Kidney (tissue), 14 donors: ENCODE results near the gene LMNTD1. TPM values are rescaled to one million over a fixed set of nuclear protein-coding genes. Genes with fewer than 3 reads are reported as not detected.

Source experiments
- DNase-seq, 5 donors: peaks; one replicate each; pipeline ENCODE4 v3.0.0-alpha.2; 2013 to 2020
- FAIRE-seq: peaks from 2 replicates; lab custom pipeline; 2012; peaks lifted over from hg19 to GRCh38; lab: Jason Lieb, UNC
- H3K27ac ChIP-seq, 2 donors: one replicate each; pipeline ENCODE4 v1.7.0; 2013; ENCODE audit warnings: low read depth in 2 of 2, low read length in 2 of 2, inconsistent platforms in 1 of 2
- H3K27me3 ChIP-seq: one replicate; pipeline ENCODE4 v1.7.1; 2013; ENCODE audit warnings: low read length, inconsistent platforms; ENCODE audit not compliant: control insufficient read depth, insufficient read depth
- H3K36me3 ChIP-seq, 3 donors: one replicate each; pipeline versions ENCODE4 v1.7.0 to v1.7.1; 2013; ENCODE audit warnings: low read length in 3 of 3, control low read depth in 1 of 3, inconsistent platforms in 1 of 3; ENCODE audit not compliant: insufficient read depth in 3 of 3, control insufficient read depth in 2 of 3
- H3K4me1 ChIP-seq, 3 donors: one replicate each; pipeline versions ENCODE4 v1.7.0 to v1.7.1; 2013; ENCODE audit warnings: low read length in 3 of 3, inconsistent platforms in 1 of 3, low read depth in 1 of 3; ENCODE audit not compliant: control insufficient read depth in 2 of 3, insufficient read depth in 2 of 3
- H3K4me3 ChIP-seq, 3 donors: one replicate each; pipeline versions ENCODE4 v1.7.0 to v1.8.1; 2013; ENCODE audit warnings: low read length in 3 of 3, control low read depth in 1 of 3, inconsistent platforms in 1 of 3
- H3K9ac ChIP-seq, 3 donors: one replicate each; pipeline versions ENCODE4 v1.7.0 to v1.7.1; 2013; ENCODE audit warnings: low read length in 3 of 3, control low read depth in 1 of 3, inconsistent platforms in 1 of 3
- H3K9me3 ChIP-seq, 3 donors: one replicate each; pipeline versions ENCODE4 v1.7.0 to v1.7.1; 2013; ENCODE audit warnings: low read length in 3 of 3, control low read depth in 1 of 3, inconsistent platforms in 1 of 3; ENCODE audit not compliant: control insufficient read depth in 2 of 3, insufficient read depth in 1 of 3
- intact Hi-C: fragments of 100-400 bp; cut with DNase I; formaldehyde crosslinking; loops from one replicate; pipeline ENCODE4 v1.11.1; 2022
- polyA plus RNA-seq: library from polyadenylated mRNA; stranded (reverse); fragments of 350-450 nt; fragmentation: Illumina TruSeq; extraction: RNeasy Lipid Tissue Mini Kit (QIAGEN cat#74804); gene quantifications from one replicate; pipeline ENCODE4 v1.2.3, GENCODE V29; 2014; ENCODE audit warnings: low read depth, low replicate concordance; ENCODE audit not compliant: insufficient read depth
- total RNA-seq: library from RNA; stranded (reverse); fragmentation: NEBNext Ultra II Directional; extraction: Animal tissue kit (Norgen Biotek cat#: 25700); gene quantifications from one replicate; pipeline ENCODE4 v1.2.1, GENCODE V29; 2021
- TF ChIP-seq, protein P1 (sequence below): IDR thresholded peaks from 3 replicates; pipeline ENCODE4 v1.5.1; 2012; ENCODE audit warnings: mild to moderate bottlenecking, moderate library complexity, borderline replicate concordance; ENCODE audit not compliant: insufficient read depth; ENCODE audit errors: extremely low read depth
- donor health status: control.
- donor health status: control.
- donor health status: control.
- donor health status: control.
- donor health status: control.
- donor health status: DM: yes; HTN: yes; CAD: no.
- donor health status: Normal renal cell carcinoma (clear cell type).

Gene LMNTD1
- total and polyA plus RNA-seq, 2 donors from 2014 or later = not detected

DNA sequence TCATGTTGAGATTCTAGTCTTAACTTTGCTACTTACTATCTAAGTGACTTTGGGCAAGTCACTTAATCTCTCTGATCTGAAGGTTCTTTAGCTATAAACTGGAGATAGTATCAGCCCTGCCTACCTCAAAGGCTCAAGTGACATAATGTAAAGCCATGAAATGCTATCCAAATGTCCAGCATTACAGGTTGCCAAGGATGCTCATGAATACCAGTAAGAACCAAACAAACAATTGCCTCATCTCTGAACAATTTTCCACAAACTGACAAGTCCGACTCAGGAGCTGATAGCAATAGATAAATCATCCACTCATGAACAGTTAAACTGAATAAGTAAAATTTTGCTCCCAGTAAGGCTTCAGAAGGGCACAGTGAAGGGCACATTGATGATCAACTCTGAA, 51.5 kb downstream of the LMNTD1 start:
- H3K36me3 ChIP-seq = no peaks in the 10 kb centered on the region
- intact Hi-C loops = no loop called here
- FAIRE-seq = no peak
- no peak overlapping the region for H3K27ac ChIP-seq
- DNase-seq = no peak
- no peaks in the 10 kb centered on the region for H3K27me3 ChIP-seq
- no peaks in the 10 kb centered on the region for H3K9me3 ChIP-seq
- H3K4me3 ChIP-seq = no peak overlapping the region
- no peak overlapping the region for H3K9ac ChIP-seq
- no peaks in the 10 kb centered on the region for H3K4me1 ChIP-seq
- TF ChIP-seq, protein P1, sequence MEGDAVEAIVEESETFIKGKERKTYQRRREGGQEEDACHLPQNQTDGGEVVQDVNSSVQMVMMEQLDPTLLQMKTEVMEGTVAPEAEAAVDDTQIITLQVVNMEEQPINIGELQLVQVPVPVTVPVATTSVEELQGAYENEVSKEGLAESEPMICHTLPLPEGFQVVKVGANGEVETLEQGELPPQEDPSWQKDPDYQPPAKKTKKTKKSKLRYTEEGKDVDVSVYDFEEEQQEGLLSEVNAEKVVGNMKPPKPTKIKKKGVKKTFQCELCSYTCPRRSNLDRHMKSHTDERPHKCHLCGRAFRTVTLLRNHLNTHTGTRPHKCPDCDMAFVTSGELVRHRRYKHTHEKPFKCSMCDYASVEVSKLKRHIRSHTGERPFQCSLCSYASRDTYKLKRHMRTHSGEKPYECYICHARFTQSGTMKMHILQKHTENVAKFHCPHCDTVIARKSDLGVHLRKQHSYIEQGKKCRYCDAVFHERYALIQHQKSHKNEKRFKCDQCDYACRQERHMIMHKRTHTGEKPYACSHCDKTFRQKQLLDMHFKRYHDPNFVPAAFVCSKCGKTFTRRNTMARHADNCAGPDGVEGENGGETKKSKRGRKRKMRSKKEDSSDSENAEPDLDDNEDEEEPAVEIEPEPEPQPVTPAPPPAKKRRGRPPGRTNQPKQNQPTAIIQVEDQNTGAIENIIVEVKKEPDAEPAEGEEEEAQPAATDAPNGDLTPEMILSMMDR = no peak

DNA sequence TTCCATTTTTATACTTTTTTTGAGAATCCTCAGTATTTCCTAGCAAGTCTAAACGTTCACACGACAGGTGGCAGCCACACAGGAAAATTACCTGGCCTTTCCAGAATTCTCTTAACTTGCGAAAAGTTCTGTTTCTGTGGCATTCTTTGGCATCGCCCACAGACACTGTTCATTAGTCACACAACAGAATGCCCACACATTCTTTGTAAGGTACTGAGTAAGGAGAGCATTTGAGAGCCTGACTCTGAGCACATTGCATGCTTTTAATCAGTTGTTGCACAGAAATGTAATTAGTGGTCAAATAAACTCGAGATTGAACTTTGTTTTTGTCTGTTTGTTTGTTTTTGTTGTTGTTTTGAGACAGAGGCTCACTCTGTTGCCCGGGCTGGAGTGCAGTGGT, 52.4 kb downstream of the LMNTD1 start:
- Histone ChIP-seq H3K27me3 (no peaks in the 10 kb centered on the region), H3K9me3 (no peaks in the 10 kb centered on the region), H3K4me3 (no peak overlapping the region), H3K9ac (no peak overlapping the region), H3K27ac (no peak overlapping the region), H3K36me3 (no peaks in the 10 kb centered on the region), H3K4me1 (peaks cover 0 to 1% (median 0%) of the 10 kb centered on the region in 3 donors)
- TF ChIP-seq, protein P1 = no peak
- no peak for DNase-seq
- no peak for FAIRE-seq
- intact Hi-C loops = no loop called here

DNA sequence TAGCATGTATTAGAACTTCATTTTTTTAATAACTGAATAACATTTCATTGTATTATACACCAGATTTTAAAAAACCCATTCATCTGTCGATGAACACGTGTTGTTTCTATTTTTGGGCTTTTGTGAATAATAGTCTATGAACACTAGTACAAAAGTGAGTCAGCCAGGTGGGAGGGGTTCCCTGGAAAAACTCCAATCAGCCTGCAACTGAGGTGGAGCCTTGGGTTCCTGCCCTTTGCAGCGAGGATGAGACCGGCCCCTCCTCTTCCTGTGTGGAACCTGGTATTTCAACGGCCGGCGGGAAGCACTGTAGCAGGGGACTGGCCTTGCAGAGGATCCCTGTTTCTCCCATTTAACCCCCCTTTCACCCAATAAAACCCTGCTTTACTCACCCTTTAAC, 56.1 kb downstream of the LMNTD1 start:
- intact Hi-C loops = no loop called here
- Histone ChIP-seq H3K27ac (no peak overlapping the region), H3K9ac (no peak overlapping the region), H3K27me3 (no peaks in the 10 kb centered on the region), H3K4me3 (no peak overlapping the region), H3K36me3 (no peaks in the 10 kb centered on the region), H3K9me3 (no peaks in the 10 kb centered on the region), H3K4me1 (peaks cover 0 to 3% (median 0%) of the 10 kb centered on the region in 3 donors)
- no peak for FAIRE-seq
- TF ChIP-seq, protein P1 = no peak
- no peak for DNase-seq

DNA sequence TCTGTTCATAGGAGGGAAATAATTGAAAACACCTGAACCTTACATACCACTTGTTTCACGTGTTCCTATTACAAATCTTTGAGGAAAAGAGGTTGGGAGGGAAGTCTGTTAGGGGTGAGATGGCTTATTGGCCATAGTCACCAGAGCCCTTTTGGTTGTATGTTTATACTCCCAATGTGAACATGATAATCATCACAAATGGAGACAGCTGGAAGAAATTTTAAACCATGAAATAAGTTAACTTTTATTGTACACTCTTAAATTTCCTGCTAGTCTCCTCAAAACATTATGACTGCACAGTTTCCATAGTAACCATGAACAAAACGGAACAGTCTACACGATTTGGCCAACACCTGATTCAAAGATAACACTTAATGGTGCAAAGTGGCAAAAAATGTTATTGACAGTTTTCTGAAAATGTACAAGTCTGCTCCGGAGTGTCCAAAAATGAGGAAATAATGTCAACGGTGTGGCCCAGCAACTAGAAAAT, 56.9 kb downstream of the LMNTD1 start:
- H3K4me1 ChIP-seq = peaks cover 0 to 3% (median 0%) of the 10 kb centered on the region in 3 donors
- DNase-seq (peak in 2 of 5 donors; percentile 5 to 42), FAIRE-seq (no peak)
- H3K36me3 ChIP-seq = no peaks in the 10 kb centered on the region
- H3K9me3 ChIP-seq = no peaks in the 10 kb centered on the region
- H3K27me3 ChIP-seq = no peaks in the 10 kb centered on the region
- H3K4me3 ChIP-seq = no peak overlapping the region
- TF ChIP-seq, protein P1 = no peak
- H3K27ac ChIP-seq = no peak overlapping the region
- no peak overlapping the region for H3K9ac ChIP-seq
- intact Hi-C loops = no loop called here
